Esophagus squamous epithelium (tissue), 4 donors: ENCODE data around the gene FAM3C.

Source experiments
- CTCF ChIP-seq, 6 experiments: fragments of 450-650 bp in 4 of 6; fragments of 200-600 bp in 2 of 6; sonication (generic) in 2 of 6; IDR thresholded peaks; one replicate each; pipeline ENCODE4 v1.5.1; 2016 to 2019; ENCODE audit warnings: antibody characterized with exemption in 6 of 6, mild to moderate bottlenecking in 4 of 6, moderate library complexity in 4 of 6
- POLR2A ChIP-seq, 4 donors: fragments of 450-650 bp; IDR thresholded peaks; one replicate each; pipeline ENCODE4 v1.6.1; 2017; ENCODE audit warnings: antibody characterized with exemption in 4 of 4, mild to moderate bottlenecking in 4 of 4, moderate library complexity in 3 of 4

GRCh38 chr7:121328508-121329190, 67.5 kb downstream of the FAM3C start, which contains the start of gene WNT16:
- TF ChIP-seq CTCF (IDR thresholded peaks at IDR 0.05) (no peak), POLR2A (IDR thresholded peaks at IDR 0.05) (no peak)
